ENCODE data around the gene EZH1.
A peak's percentile ranks its signal among the peaks of the same experiment; 100 is the strongest.

EZH1 gene

GRCh38 chr17:42779936-42780850 lies 35.4 kb upstream of the EZH1 start, which contains the start of gene WNK4:
TSS of gene WNK4 (plus strand) at chr17:42780610. CDS start at chr17:42780699, 89 bp downstream.
- no peak within 1 kb of the TSS for H3K23ac ChIP-seq (ENCODE audit: low read length)
- no peak within 1 kb of the TSS for H3K27ac ChIP-seq (ENCODE audit: low read depth, low read length)
- peak within 1 kb of the TSS; percentile 60 for H3K4me3 ChIP-seq (ENCODE audit: low read depth, low read length)
- H3K9ac ChIP-seq (ENCODE audit: low read length): peak within 1 kb of the TSS; percentile 50
- no CpG with 5 or more reads among the region's 65 CpGs for WGBS (ENCODE audit: extremely low coverage, insufficient coverage, insufficient read length)
- peaks cover 4% of the 10 kb centered on the region for H3K79me1 ChIP-seq (ENCODE audit: low read length)
- H3K4me1 ChIP-seq (ENCODE audit: control insufficient read depth in 1 of 2, insufficient read depth in 2 of 2, low read length in 2 of 2): peaks cover 24 to 29% of the 10 kb centered on the region in 2 experiments
- H3K27me3 ChIP-seq (ENCODE audit: insufficient read depth, low read length): peaks cover 9% of the 10 kb centered on the region
- peaks cover 21 to 26% of the 10 kb centered on the region in 2 experiments for H3K36me3 ChIP-seq (ENCODE audit: control insufficient read depth in 1 of 2, insufficient read depth in 2 of 2, low read length in 2 of 2)
- no peak within 1 kb of the TSS for H4K91ac ChIP-seq (ENCODE audit: low read depth, low read length)
- peak within 1 kb of the TSS; percentile 59 for H4K8ac ChIP-seq (ENCODE audit: low read depth, low read length)
- H3K4me2 ChIP-seq (ENCODE audit: low read length): peak within 1 kb of the TSS; percentile 61
- H3K79me2 ChIP-seq (ENCODE audit: control insufficient read depth, insufficient read depth, low read length, poor library complexity): peaks cover 4% of the 10 kb centered on the region
- H3K4ac ChIP-seq (ENCODE audit: low read depth, low read length): no peak within 1 kb of the TSS
- DNase-seq: peak in 1 of 2 donors; percentile 15
- peak within 1 kb of the TSS; percentile 67 for H2AFZ ChIP-seq (ENCODE audit: insufficient read depth, low read length, poor library complexity)
- H2AK5ac ChIP-seq (ENCODE audit: low read length): no peak within 1 kb of the TSS
- H2BK12ac ChIP-seq (ENCODE audit: low read length): no peak within 1 kb of the TSS
- H3K14ac ChIP-seq (ENCODE audit: low read length): peak within 1 kb of the TSS; percentile 30
- no peak within 1 kb of the TSS for H2BK120ac ChIP-seq (ENCODE audit: insufficient read depth, low read length, poor library complexity)
- peak within 1 kb of the TSS; percentile 47 for H3K18ac ChIP-seq (ENCODE audit: low read length)
- no peaks in the 10 kb centered on the region for H3K9me3 ChIP-seq (ENCODE audit: insufficient read depth, low read depth, low read length)
- H4K12ac ChIP-seq (ENCODE audit: low read depth, low read length): peak within 1 kb of the TSS; percentile 24
- no peak within 1 kb of the TSS for H2BK5ac ChIP-seq (ENCODE audit: low read depth, low read length, poor library complexity)

GRCh38 chr17:42779304-42779935 lies 34.6 kb upstream of the EZH1 start:
- Histone ChIP-seq H2AFZ (ENCODE audit: insufficient read depth, low read length, poor library complexity) (no peak overlapping the region), H2AK5ac (ENCODE audit: low read length) (no peak overlapping the region), H3K4me1 (ENCODE audit: control insufficient read depth in 1 of 2, insufficient read depth in 2 of 2, low read length in 2 of 2) (peaks cover 24 to 29% of the 10 kb centered on the region in 2 experiments), H3K4me2 (ENCODE audit: low read length) (peak overlapping the region; percentile 61), H2BK5ac (ENCODE audit: low read depth, low read length, poor library complexity) (no peak overlapping the region), H3K23ac (ENCODE audit: low read length) (no peak overlapping the region), H3K14ac (ENCODE audit: low read length) (no peak overlapping the region), H3K9ac (ENCODE audit: low read length) (no peak overlapping the region), H4K91ac (ENCODE audit: low read depth, low read length) (no peak overlapping the region), H2BK120ac (ENCODE audit: insufficient read depth, low read length, poor library complexity) (no peak overlapping the region), H4K8ac (ENCODE audit: low read depth, low read length) (no peak overlapping the region), H3K27ac (ENCODE audit: low read depth, low read length) (no peak overlapping the region), H3K18ac (ENCODE audit: low read length) (no peak overlapping the region), H3K9me3 (ENCODE audit: insufficient read depth, low read depth, low read length) (no peaks in the 10 kb centered on the region), H3K36me3 (ENCODE audit: control insufficient read depth in 1 of 2, insufficient read depth in 2 of 2, low read length in 2 of 2) (peaks cover 22 to 29% of the 10 kb centered on the region in 2 experiments), H3K4ac (ENCODE audit: low read depth, low read length) (no peak overlapping the region), H3K79me2 (ENCODE audit: control insufficient read depth, insufficient read depth, low read length, poor library complexity) (peaks cover 4% of the 10 kb centered on the region), H3K4me3 (ENCODE audit: low read depth, low read length) (no peak overlapping the region), H3K79me1 (ENCODE audit: low read length) (peaks cover 4% of the 10 kb centered on the region), H3K27me3 (ENCODE audit: insufficient read depth, low read length) (peaks cover 9% of the 10 kb centered on the region), H2BK12ac (ENCODE audit: low read length) (no peak overlapping the region), H4K12ac (ENCODE audit: low read depth, low read length) (no peak overlapping the region)
- no peak for DNase-seq
- WGBS (ENCODE audit: extremely low coverage, insufficient coverage, insufficient read length): no CpG with 5 or more reads among the region's 3 CpGs

GRCh38 chr17:42778570-42778969 lies 33.7 kb upstream of the EZH1 start:
- no peak overlapping the region for H3K9ac ChIP-seq (ENCODE audit: low read length)
- H2AFZ ChIP-seq (ENCODE audit: insufficient read depth, low read length, poor library complexity): no peak overlapping the region
- WGBS (ENCODE audit: extremely low coverage, insufficient coverage, insufficient read length): no CpG with 5 or more reads among the region's 5 CpGs
- H4K12ac ChIP-seq (ENCODE audit: low read depth, low read length): no peak overlapping the region
- no peak overlapping the region for H3K27ac ChIP-seq (ENCODE audit: low read depth, low read length)
- H3K23ac ChIP-seq (ENCODE audit: low read length): no peak overlapping the region
- H4K91ac ChIP-seq (ENCODE audit: low read depth, low read length): no peak overlapping the region
- H3K4me2 ChIP-seq (ENCODE audit: low read length): no peak overlapping the region
- no peak overlapping the region for H3K14ac ChIP-seq (ENCODE audit: low read length)
- DNase-seq: no peak
- H3K36me3 ChIP-seq (ENCODE audit: control insufficient read depth in 1 of 2, insufficient read depth in 2 of 2, low read length in 2 of 2): peaks cover 22 to 29% of the 10 kb centered on the region in 2 experiments
- H3K27me3 ChIP-seq (ENCODE audit: insufficient read depth, low read length): peaks cover 9% of the 10 kb centered on the region
- H2BK5ac ChIP-seq (ENCODE audit: low read depth, low read length, poor library complexity): no peak overlapping the region
- peaks cover 4% of the 10 kb centered on the region for H3K79me2 ChIP-seq (ENCODE audit: control insufficient read depth, insufficient read depth, low read length, poor library complexity)
- no peaks in the 10 kb centered on the region for H3K9me3 ChIP-seq (ENCODE audit: insufficient read depth, low read depth, low read length)
- no peak overlapping the region for H2AK5ac ChIP-seq (ENCODE audit: low read length)
- no peak overlapping the region for H3K4ac ChIP-seq (ENCODE audit: low read depth, low read length)
- H2BK12ac ChIP-seq (ENCODE audit: low read length): no peak overlapping the region
- peaks cover 21 to 24% of the 10 kb centered on the region in 2 experiments for H3K4me1 ChIP-seq (ENCODE audit: control insufficient read depth in 1 of 2, insufficient read depth in 2 of 2, low read length in 2 of 2)
- H3K4me3 ChIP-seq (ENCODE audit: low read depth, low read length): no peak overlapping the region
- no peak overlapping the region for H2BK120ac ChIP-seq (ENCODE audit: insufficient read depth, low read length, poor library complexity)
- H3K18ac ChIP-seq (ENCODE audit: low read length): no peak overlapping the region
- H4K8ac ChIP-seq (ENCODE audit: low read depth, low read length): no peak overlapping the region
- peaks cover 3% of the 10 kb centered on the region for H3K79me1 ChIP-seq (ENCODE audit: low read length)

GRCh38 chr17:42775534-42776098 lies 30.8 kb upstream of the EZH1 start:
- WGBS (ENCODE audit: extremely low coverage, insufficient coverage, insufficient read length): no CpG with 5 or more reads among the region's 3 CpGs
- Histone ChIP-seq H3K27me3 (ENCODE audit: insufficient read depth, low read length) (no peaks in the 10 kb centered on the region), H4K8ac (ENCODE audit: low read depth, low read length) (no peak overlapping the region), H2AFZ (ENCODE audit: insufficient read depth, low read length, poor library complexity) (no peak overlapping the region), H3K23ac (ENCODE audit: low read length) (no peak overlapping the region), H3K4me2 (ENCODE audit: low read length) (no peak overlapping the region), H3K14ac (ENCODE audit: low read length) (no peak overlapping the region), H4K12ac (ENCODE audit: low read depth, low read length) (no peak overlapping the region), H3K27ac (ENCODE audit: low read depth, low read length) (no peak overlapping the region), H3K9ac (ENCODE audit: low read length) (no peak overlapping the region), H3K36me3 (ENCODE audit: control insufficient read depth in 1 of 2, insufficient read depth in 2 of 2, low read length in 2 of 2) (peaks cover 22 to 29% of the 10 kb centered on the region in 2 experiments), H2BK12ac (ENCODE audit: low read length) (no peak overlapping the region), H3K4me1 (ENCODE audit: control insufficient read depth in 1 of 2, insufficient read depth in 2 of 2, low read length in 2 of 2) (peaks cover 6 to 8% of the 10 kb centered on the region in 2 experiments), H3K4ac (ENCODE audit: low read depth, low read length) (no peak overlapping the region), H2BK5ac (ENCODE audit: low read depth, low read length, poor library complexity) (no peak overlapping the region), H3K4me3 (ENCODE audit: low read depth, low read length) (no peak overlapping the region), H3K9me3 (ENCODE audit: insufficient read depth, low read depth, low read length) (no peaks in the 10 kb centered on the region), H3K79me1 (ENCODE audit: low read length) (peaks cover 6% of the 10 kb centered on the region), H3K79me2 (ENCODE audit: control insufficient read depth, insufficient read depth, low read length, poor library complexity) (peaks cover 2% of the 10 kb centered on the region), H4K91ac (ENCODE audit: low read depth, low read length) (no peak overlapping the region), H2AK5ac (ENCODE audit: low read length) (no peak overlapping the region), H3K18ac (ENCODE audit: low read length) (no peak overlapping the region), H2BK120ac (ENCODE audit: insufficient read depth, low read length, poor library complexity) (no peak overlapping the region)
- no peak for DNase-seq

Data from trophoblast cell (in vitro differentiated cells and primary cell).